K562 (cell line): ENCODE results near the gene IGLL1. TPM values are rescaled to one million over a fixed set of nuclear protein-coding genes. Genes with fewer than 3 reads are reported as not detected.
"Not testable (repeated sequence)": the region's sequence is repeated elsewhere in the genome, so short reads cannot be mapped to it uniquely, and the experiment has no call there.

Experiments
- ATF7 ChIP-seq: fragments of 450-650 bp; IDR thresholded peaks from 2 replicates; pipeline ENCODE4 v1.7.1; 2014; ENCODE audit warnings: mild to moderate bottlenecking, moderate library complexity
- KDM1A ChIP-seq, 2 experiments: fragments of 450-650 bp; IDR thresholded peaks; 2 replicates each; pipeline ENCODE4 v1.6.1; 2016; ENCODE audit warnings: mild to moderate bottlenecking in 2 of 2
- KDM5B ChIP-seq: fragments of 200-600 bp; sonication (generic); IDR thresholded peaks from 2 replicates; pipeline ENCODE4 v1.6.1; 2012; ENCODE audit warnings: low read depth, mild to moderate bottlenecking, moderate library complexity, low read length, control low read depth, inconsistent platforms; ENCODE audit not compliant: insufficient replicate concordance
- LEF1 ChIP-seq: fragments of 450-650 bp; IDR thresholded peaks from 2 replicates; pipeline ENCODE4 v1.6.1; 2016; ENCODE audit warnings: mild to moderate bottlenecking
- polyA plus RNA-seq, 8 experiments: library from polyadenylated mRNA; depleted of rRNA in 4 of 8; stranded (reverse) in 5 of 8; unstranded in 3 of 8; fragments of >200 nt; fragmentation: Nextera tagmentation in 2 of 8; fragmentation: Illumina TruSeq in 1 of 8; extraction: Ambion mirVana in 2 of 8; extraction: Trizol in 1 of 8; gene quantifications; 2 replicates each; pipeline versions ENCODE4 v1.2.1 to v1.2.3, GENCODE V29; 2011 to 2014; ENCODE audit warnings: inconsistent platforms in 1 of 8, missing spikeins in 1 of 8
- total RNA-seq, 7 experiments: library from RNA; depleted of rRNA in 6 of 7; stranded (reverse); fragments of >200 nt in 6 of 7; fragmentation: Illumina TruSeq in 2 of 7; extraction: Trizol in 2 of 7; gene quantifications; 2 replicates each; pipeline versions ENCODE4 v1.2.1 to v1.2.3, GENCODE V29; 2011 to 2021; ENCODE audit warnings: low replicate concordance in 1 of 7
- TF ChIP-seq, protein P1 (sequence below): fragments of 450-650 bp; IDR thresholded peaks from 2 replicates; pipeline ENCODE4 v1.6.1; 2016; ENCODE audit warnings: mild to moderate bottlenecking, moderate library complexity
- TF ChIP-seq, protein P2 (sequence below), 2 experiments: fragments of 450-650 bp; formaldehyde crosslinking in 1 of 2; IDR thresholded peaks; 2 replicates each; pipeline versions ENCODE4 v1.4.0 to v1.6.1; 2014 to 2020; ENCODE audit warnings: mild to moderate bottlenecking in 2 of 2, borderline replicate concordance in 1 of 2, low read depth in 1 of 2

The IGLL1 gene
- total and polyA plus RNA-seq, 9 of the 15 experiments (the other 6 are each of a cell fraction or from before 2014, with no cell fraction given) = 0.10 to 0.32 (median 0.20) TPM; not detected in 6

- TF ChIP-seq, protein P1, sequence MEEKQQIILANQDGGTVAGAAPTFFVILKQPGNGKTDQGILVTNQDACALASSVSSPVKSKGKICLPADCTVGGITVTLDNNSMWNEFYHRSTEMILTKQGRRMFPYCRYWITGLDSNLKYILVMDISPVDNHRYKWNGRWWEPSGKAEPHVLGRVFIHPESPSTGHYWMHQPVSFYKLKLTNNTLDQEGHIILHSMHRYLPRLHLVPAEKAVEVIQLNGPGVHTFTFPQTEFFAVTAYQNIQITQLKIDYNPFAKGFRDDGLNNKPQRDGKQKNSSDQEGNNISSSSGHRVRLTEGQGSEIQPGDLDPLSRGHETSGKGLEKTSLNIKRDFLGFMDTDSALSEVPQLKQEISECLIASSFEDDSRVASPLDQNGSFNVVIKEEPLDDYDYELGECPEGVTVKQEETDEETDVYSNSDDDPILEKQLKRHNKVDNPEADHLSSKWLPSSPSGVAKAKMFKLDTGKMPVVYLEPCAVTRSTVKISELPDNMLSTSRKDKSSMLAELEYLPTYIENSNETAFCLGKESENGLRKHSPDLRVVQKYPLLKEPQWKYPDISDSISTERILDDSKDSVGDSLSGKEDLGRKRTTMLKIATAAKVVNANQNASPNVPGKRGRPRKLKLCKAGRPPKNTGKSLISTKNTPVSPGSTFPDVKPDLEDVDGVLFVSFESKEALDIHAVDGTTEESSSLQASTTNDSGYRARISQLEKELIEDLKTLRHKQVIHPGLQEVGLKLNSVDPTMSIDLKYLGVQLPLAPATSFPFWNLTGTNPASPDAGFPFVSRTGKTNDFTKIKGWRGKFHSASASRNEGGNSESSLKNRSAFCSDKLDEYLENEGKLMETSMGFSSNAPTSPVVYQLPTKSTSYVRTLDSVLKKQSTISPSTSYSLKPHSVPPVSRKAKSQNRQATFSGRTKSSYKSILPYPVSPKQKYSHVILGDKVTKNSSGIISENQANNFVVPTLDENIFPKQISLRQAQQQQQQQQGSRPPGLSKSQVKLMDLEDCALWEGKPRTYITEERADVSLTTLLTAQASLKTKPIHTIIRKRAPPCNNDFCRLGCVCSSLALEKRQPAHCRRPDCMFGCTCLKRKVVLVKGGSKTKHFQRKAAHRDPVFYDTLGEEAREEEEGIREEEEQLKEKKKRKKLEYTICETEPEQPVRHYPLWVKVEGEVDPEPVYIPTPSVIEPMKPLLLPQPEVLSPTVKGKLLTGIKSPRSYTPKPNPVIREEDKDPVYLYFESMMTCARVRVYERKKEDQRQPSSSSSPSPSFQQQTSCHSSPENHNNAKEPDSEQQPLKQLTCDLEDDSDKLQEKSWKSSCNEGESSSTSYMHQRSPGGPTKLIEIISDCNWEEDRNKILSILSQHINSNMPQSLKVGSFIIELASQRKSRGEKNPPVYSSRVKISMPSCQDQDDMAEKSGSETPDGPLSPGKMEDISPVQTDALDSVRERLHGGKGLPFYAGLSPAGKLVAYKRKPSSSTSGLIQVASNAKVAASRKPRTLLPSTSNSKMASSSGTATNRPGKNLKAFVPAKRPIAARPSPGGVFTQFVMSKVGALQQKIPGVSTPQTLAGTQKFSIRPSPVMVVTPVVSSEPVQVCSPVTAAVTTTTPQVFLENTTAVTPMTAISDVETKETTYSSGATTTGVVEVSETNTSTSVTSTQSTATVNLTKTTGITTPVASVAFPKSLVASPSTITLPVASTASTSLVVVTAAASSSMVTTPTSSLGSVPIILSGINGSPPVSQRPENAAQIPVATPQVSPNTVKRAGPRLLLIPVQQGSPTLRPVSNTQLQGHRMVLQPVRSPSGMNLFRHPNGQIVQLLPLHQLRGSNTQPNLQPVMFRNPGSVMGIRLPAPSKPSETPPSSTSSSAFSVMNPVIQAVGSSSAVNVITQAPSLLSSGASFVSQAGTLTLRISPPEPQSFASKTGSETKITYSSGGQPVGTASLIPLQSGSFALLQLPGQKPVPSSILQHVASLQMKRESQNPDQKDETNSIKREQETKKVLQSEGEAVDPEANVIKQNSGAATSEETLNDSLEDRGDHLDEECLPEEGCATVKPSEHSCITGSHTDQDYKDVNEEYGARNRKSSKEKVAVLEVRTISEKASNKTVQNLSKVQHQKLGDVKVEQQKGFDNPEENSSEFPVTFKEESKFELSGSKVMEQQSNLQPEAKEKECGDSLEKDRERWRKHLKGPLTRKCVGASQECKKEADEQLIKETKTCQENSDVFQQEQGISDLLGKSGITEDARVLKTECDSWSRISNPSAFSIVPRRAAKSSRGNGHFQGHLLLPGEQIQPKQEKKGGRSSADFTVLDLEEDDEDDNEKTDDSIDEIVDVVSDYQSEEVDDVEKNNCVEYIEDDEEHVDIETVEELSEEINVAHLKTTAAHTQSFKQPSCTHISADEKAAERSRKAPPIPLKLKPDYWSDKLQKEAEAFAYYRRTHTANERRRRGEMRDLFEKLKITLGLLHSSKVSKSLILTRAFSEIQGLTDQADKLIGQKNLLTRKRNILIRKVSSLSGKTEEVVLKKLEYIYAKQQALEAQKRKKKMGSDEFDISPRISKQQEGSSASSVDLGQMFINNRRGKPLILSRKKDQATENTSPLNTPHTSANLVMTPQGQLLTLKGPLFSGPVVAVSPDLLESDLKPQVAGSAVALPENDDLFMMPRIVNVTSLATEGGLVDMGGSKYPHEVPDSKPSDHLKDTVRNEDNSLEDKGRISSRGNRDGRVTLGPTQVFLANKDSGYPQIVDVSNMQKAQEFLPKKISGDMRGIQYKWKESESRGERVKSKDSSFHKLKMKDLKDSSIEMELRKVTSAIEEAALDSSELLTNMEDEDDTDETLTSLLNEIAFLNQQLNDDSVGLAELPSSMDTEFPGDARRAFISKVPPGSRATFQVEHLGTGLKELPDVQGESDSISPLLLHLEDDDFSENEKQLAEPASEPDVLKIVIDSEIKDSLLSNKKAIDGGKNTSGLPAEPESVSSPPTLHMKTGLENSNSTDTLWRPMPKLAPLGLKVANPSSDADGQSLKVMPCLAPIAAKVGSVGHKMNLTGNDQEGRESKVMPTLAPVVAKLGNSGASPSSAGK = peak; percentile 34
- TF ChIP-seq KDM1A (IDR thresholded peaks at IDR 0.05) = peak in 1 of 2 experiments; percentile 44; a peak in 1 of 4 replicates
- TF ChIP-seq, protein P2, sequence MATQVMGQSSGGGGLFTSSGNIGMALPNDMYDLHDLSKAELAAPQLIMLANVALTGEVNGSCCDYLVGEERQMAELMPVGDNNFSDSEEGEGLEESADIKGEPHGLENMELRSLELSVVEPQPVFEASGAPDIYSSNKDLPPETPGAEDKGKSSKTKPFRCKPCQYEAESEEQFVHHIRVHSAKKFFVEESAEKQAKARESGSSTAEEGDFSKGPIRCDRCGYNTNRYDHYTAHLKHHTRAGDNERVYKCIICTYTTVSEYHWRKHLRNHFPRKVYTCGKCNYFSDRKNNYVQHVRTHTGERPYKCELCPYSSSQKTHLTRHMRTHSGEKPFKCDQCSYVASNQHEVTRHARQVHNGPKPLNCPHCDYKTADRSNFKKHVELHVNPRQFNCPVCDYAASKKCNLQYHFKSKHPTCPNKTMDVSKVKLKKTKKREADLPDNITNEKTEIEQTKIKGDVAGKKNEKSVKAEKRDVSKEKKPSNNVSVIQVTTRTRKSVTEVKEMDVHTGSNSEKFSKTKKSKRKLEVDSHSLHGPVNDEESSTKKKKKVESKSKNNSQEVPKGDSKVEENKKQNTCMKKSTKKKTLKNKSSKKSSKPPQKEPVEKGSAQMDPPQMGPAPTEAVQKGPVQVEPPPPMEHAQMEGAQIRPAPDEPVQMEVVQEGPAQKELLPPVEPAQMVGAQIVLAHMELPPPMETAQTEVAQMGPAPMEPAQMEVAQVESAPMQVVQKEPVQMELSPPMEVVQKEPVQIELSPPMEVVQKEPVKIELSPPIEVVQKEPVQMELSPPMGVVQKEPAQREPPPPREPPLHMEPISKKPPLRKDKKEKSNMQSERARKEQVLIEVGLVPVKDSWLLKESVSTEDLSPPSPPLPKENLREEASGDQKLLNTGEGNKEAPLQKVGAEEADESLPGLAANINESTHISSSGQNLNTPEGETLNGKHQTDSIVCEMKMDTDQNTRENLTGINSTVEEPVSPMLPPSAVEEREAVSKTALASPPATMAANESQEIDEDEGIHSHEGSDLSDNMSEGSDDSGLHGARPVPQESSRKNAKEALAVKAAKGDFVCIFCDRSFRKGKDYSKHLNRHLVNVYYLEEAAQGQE (IDR thresholded peaks at IDR 0.05; ENCODE audit: borderline replicate concordance) = peak; percentile 34; the same call in 1 of the 2 replicates
- TF ChIP-seq, protein P2 (CRISPR knock-in tag; IDR thresholded peaks at IDR 0.05; ENCODE audit: low read depth) = not testable (repeated sequence)
- TF ChIP-seq ATF7 = peak; percentile 20; the same call in 1 of the 2 replicates
- peak; percentile 11 for TF ChIP-seq KDM5B
- peak; percentile 25; the same call in 1 of the 2 replicates for TF ChIP-seq LEF1
These were observed 42.0 kb downstream of the IGLL1 start (continued) for GRCh38 chr22:23537830-23538695.
